ENCODE results near the gene RPS6KC1. TPM values are rescaled to one million over a fixed set of nuclear protein-coding genes. Genes with fewer than 3 reads are reported as not detected.
A peak's percentile ranks its signal among the peaks of the same experiment; 100 is the strongest.
"Not testable (repeated sequence)": the region's sequence is repeated elsewhere in the genome, so short reads cannot be mapped to it uniquely, and the experiment has no call there.

The RPS6KC1 gene, protein sequence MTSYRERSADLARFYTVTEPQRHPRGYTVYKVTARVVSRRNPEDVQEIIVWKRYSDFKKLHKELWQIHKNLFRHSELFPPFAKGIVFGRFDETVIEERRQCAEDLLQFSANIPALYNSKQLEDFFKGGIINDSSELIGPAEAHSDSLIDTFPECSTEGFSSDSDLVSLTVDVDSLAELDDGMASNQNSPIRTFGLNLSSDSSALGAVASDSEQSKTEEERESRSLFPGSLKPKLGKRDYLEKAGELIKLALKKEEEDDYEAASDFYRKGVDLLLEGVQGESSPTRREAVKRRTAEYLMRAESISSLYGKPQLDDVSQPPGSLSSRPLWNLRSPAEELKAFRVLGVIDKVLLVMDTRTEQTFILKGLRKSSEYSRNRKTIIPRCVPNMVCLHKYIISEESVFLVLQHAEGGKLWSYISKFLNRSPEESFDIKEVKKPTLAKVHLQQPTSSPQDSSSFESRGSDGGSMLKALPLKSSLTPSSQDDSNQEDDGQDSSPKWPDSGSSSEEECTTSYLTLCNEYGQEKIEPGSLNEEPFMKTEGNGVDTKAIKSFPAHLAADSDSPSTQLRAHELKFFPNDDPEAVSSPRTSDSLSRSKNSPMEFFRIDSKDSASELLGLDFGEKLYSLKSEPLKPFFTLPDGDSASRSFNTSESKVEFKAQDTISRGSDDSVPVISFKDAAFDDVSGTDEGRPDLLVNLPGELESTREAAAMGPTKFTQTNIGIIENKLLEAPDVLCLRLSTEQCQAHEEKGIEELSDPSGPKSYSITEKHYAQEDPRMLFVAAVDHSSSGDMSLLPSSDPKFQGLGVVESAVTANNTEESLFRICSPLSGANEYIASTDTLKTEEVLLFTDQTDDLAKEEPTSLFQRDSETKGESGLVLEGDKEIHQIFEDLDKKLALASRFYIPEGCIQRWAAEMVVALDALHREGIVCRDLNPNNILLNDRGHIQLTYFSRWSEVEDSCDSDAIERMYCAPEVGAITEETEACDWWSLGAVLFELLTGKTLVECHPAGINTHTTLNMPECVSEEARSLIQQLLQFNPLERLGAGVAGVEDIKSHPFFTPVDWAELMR
- total RNA-seq, result 10 to 100 TPM in 1 of 2 donors, 1 to 10 TPM in 1; 8.7 to 13.0 TPM

DNA sequence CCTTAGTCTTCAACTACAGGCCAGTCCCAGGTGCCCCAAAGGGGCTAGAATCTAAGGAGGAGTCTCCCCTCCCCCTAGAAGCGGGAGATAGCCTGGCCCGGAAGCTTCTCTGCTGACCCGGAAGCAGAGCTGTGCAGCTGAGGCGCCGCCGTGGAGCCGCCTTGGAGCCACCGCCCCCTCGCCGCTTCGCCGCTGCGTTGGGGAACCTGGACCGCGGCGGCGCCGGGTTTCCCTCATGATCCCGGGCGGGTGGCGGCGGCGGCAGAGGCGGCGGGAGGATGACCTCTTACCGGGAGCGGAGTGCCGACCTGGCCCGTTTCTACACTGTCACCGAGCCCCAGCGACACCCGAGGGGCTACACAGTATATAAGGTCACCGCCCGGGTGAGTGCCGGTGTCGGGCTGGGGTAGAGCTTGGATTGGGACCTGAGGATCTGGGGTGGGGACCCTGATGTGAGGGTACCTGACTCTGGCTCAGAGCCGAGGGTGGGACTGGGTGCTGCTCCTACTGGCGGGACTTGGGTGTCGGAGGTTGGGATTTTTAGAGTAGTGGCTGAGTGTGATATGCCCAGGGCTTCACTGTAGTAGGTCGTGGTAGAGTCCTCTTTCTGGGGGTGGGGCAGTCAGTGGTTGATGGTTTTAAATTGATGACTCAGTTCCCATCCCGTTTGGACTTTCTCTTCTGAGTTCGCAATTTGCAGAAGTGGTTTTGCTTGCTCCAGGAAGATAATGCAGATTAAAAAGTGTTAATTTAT is at the start of gene RPS6KC1:
TSS of gene RPS6KC1 (plus strand) at position 115 of the 754 bp plus-strand sequence. CDS start at position 279, 164 bp downstream.
- ATAC-seq, result peak; percentile 97 to 98
- H3K9me3 Mint-ChIP-seq, result peaks cover 11 to 20% of the 10 kb centered on the region in 2 donors
- peaks cover 13 to 22% of the 10 kb centered on the region in 2 donors for H3K36me3 Mint-ChIP-seq
- peak within 1 kb of the TSS; percentile 89 to 90 for H3K27ac Mint-ChIP-seq
- DNase-seq (ENCODE audit: low spot score in 2 of 2), result peak; percentile 80

DNA sequence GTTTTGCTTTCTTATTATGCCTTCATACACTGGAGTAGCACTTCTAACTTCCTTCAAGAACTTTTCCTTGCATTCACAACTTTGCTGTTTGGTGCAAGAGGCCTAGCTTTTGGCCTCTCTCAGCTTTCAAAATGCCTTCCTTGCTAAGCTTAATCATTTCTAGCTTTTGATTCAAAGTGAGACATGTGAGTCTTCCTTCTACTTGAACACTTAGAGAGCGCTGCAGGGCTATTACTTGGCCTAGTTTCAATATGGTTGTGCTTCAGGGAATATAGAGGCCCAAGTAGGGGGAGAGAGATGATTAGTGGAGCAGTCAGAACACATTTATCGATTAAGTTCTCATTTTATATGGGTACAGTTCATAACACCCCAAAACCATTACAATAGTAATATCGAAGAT is 47.8 kb upstream of the RPS6KC1 start:
- peaks cover 4 to 6% of the 10 kb centered on the region in 2 donors for H3K36me3 Mint-ChIP-seq
- ATAC-seq (peak; percentile 82 to 98), DNase-seq (ENCODE audit: low spot score in 2 of 2) (peak in 1 of 2 donors; percentile 31)
- no peaks in the 10 kb centered on the region for H3K9me3 Mint-ChIP-seq
- peak overlapping the region in 1 of 2 donors; percentile 46 for H3K27ac Mint-ChIP-seq

DNA sequence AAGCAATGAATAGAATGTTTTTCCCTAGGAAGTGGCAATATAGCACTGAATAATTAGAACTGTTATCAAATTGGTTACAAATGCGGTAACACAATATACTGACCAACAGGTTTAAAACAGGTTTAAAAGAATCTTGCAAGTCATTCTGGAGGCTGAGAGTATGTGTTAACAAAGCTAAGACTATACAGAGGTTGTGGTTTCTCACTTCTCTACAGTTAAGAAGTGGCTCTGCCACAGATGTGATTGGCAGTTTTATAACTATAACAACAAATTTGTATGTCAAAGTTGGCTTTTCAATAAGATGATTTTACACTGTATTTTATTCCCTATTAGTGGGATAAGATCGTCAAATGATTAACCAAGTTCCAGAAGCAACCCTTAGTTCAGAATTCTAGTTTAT is 42.5 kb upstream of the RPS6KC1 start:
- H3K27ac Mint-ChIP-seq, result peak overlapping the region in 1 of 2 donors; percentile 20
- ATAC-seq, result peak; percentile 37 to 68

DNA sequence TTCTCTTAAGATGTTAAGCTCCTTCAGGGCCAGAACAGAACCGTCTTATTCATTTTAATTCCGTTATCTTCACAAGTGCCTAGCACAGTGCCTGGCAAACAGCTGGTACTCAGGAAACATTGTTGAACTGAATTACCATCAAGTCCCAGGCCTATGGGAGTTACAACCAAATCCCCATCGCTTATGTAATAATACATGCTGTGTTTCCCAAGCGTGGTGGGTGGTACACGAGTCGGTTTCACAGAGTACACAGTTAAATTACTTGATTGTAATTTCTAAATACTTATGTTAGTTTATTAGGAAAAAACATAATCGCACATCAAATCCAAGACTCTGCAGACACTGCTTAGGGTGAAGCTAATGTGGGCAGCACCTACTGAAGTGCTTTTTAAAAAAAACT is 36.4 kb upstream of the RPS6KC1 start:
- ATAC-seq (no peak), DNase-seq (ENCODE audit: low spot score in 2 of 2) (peak in 1 of 2 donors; percentile 4)
- peaks cover 9 to 17% of the 10 kb centered on the region in 2 donors for H3K36me3 Mint-ChIP-seq
- H3K27ac Mint-ChIP-seq, result peak overlapping the region; percentile 85 to 98
- no peaks in the 10 kb centered on the region for H3K9me3 Mint-ChIP-seq

More for the DNA sequence above, 42.5 kb upstream of the RPS6KC1 start:
- Mint-ChIP-seq H3K9me3 (no peaks in the 10 kb centered on the region), H3K36me3 (peaks cover 0 to 7% of the 10 kb centered on the region in 2 donors)
- no peak for DNase-seq (ENCODE audit: low spot score in 2 of 2)

DNA sequence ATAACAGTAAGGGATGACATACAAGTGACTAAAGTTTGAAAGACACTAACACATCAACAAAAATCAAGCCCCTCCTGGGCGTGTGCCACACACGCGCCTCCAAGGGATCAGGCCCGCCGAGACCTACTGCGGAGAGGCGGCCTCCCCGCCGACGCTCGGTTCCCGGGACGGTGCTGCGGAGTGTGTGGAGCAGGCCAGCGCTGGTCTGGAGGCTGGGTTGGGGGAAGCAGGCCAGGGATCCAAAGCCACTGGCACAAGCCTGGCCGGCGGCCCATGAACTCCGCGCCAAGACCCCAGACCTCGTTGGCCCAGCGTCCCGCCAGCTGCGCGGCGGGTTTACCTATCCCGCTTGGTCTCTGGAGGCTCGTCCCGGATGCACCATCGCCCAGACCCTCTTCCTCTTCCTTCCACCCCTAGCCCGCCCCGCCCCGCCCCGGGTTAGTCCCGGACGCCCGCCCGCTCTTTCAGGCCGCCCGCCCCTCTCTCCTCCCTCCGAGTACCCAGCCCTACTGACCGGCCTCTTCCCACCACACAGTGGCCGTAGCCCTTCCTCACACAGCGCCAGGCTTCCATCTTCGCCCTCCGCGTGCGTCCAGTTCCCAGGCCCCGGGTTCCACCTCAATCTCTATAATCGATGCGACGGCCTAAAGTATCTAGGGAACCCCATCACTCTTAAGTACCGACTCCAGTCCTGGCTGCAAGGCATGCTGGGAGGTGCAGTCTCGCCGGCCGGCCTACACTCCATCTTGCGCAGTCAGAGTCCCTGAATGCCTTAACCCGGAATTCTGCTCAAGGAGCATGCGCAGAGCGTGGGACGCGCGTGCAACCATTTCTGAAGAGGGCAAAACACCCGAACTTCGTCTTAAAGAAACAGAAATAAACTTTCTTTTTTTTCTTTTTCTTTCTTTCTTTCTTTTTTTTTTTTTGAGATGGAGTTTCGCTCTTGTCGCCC is 35.7 kb upstream of the RPS6KC1 start, which contains the start of gene ANGEL2:
TSS of gene ANGEL2 (minus strand) at position 769 of the 952 bp plus-strand sequence. CDS start at position 573, 196 bp downstream.
- Mint-ChIP-seq H3K27ac (peak within 1 kb of the TSS; percentile 98 to 100), H3K36me3 (peaks cover 9 to 17% of the 10 kb centered on the region in 2 donors), H3K9me3 (no peaks in the 10 kb centered on the region)
- DNase-seq (ENCODE audit: low spot score in 2 of 2), result peak; percentile 91 to 92
- ATAC-seq, result peak; percentile 91 to 98

DNA sequence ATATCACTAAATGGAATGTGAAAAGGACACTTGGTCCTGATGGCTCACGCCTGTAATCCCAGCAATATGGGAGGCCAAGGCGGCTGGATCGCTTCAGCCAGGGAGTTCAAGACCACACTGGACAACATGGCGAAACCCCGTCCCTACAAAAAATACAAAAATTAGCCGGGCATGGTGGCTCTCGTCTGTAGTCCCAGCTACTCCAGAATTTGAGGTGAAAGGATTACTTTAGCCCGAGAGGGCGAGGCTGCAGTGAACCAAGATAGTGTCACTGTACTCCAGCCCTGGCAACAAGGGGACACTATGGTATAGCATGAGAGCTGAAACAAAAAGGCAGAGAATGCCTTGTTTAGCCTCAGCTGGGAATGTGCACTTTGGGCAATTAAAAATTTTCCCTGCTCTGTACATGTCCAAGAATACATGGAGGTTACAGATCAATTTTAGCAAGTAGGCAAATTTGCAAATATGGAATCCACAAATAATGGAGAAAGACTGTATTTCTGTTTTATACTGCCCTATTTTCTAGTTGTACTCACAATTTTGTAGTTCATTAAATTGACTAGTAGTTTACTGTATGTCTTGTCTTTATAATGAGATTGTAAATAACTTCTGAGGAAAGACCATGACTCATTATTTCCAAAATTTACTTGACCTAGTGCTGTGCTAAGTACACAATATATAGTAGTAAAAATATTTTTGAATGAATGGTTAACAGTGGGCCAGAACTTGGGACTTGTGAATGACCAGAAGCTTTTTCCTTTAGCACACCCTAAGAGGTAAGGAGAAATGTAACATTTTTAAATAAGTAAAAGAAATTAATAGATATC is 33.4 kb upstream of the RPS6KC1 start:
- no peak overlapping the region for H3K27ac Mint-ChIP-seq
- peaks cover 9 to 10% of the 10 kb centered on the region in 2 donors for H3K36me3 Mint-ChIP-seq
- DNase-seq (ENCODE audit: low spot score in 2 of 2) (no peak), ATAC-seq (no peak)
- no peaks in the 10 kb centered on the region for H3K9me3 Mint-ChIP-seq

DNA sequence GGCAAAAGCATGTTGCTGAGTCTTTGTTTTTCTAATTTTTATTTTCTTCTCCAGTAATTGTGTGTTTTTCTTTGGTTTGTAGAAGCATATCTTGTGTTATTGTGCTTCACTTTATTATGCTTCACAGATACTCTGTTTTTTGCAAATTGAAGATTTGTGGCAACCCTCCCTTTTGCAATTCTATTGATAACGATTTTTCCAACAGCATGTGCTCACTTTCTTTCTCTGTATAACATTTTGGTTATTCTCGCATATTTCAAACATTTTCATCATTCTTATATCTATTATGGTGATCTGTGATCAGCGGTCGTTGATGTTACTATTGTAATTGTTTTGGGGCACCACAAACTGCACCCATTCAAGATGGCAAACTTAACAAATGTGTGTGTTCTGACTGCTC is 31.6 kb upstream of the RPS6KC1 start:
- DNase-seq (ENCODE audit: low spot score in 2 of 2) (no peak), ATAC-seq (no peak)
- Mint-ChIP-seq H3K36me3 (peaks cover 9 to 10% of the 10 kb centered on the region in 2 donors), H3K9me3 (no peaks in the 10 kb centered on the region), H3K27ac (no peak overlapping the region)

DNA sequence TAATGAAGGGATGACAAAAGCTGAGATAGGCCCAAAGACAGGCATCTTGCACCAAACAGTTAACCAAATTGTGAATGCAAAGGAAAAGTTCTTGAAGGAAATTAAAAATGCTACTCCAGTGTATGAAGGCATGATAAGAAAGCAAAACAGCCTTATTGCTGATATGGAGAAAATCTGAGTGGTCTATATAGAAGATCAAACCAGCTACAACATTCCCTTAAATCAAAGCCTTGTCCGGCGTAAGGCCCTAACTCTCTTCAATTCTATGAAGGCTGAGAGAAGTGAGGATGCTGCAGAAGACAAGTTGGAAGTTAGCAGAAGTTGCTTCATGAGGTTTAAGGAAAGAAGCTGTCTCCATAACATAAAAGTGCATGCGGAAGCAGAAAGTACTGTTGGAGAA is 31.0 kb upstream of the RPS6KC1 start:
- no peak for ATAC-seq
- Mint-ChIP-seq H3K9me3 (no peaks in the 10 kb centered on the region), H3K27ac (no peak overlapping the region), H3K36me3 (peaks cover 7 to 8% of the 10 kb centered on the region in 2 donors)
- DNase-seq (ENCODE audit: low spot score in 2 of 2), result no peak

DNA sequence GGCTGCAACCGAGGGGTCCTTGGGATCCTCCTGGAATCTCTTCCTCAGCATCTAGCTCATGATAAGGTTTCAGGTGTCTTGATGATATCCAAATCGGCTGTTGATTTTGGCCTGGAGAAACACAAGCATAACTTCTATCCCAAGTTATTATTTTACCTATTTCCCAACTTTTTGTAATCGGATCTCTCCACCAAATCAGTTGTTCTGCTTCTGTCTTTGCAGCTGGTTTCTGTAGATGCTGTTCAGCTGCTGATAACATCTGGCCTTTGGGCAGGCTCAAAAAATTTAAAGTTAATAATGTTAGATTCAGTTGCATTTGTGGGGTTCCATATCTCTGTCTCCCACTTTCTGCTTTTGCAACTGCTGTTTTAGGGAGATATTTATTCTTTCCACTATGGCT is 24.0 kb upstream of the RPS6KC1 start:
- ATAC-seq; H3K27ac Mint-ChIP-seq; H3K36me3 Mint-ChIP-seq; H3K9me3 Mint-ChIP-seq; DNase-seq (ENCODE audit: low spot score in 2 of 2): not testable (repeated sequence)

DNA sequence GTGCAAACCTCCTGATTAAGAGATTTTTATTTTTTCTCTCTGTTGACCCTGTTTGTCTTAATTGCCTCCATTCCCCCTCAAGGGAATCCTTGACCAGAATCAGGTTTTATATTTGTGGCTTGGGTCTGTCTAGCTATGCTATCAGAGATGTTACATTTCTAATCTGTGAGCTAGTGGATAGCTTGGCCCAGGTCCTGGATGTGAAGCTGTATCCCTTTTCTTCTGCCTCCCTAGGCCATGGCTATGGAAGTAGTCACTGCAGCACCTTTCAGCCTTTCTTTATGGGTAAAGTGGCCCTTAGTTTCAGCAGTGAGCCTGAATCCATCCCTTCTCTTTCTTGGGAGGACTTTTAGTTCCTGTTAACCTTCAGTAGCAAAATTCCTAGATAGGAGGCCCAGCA is 18.4 kb upstream of the RPS6KC1 start:
- Mint-ChIP-seq H3K9me3 (no peaks in the 10 kb centered on the region), H3K36me3 (no peaks in the 10 kb centered on the region), H3K27ac (no peak overlapping the region)
- ATAC-seq (no peak), DNase-seq (ENCODE audit: low spot score in 2 of 2) (no peak)

DNA sequence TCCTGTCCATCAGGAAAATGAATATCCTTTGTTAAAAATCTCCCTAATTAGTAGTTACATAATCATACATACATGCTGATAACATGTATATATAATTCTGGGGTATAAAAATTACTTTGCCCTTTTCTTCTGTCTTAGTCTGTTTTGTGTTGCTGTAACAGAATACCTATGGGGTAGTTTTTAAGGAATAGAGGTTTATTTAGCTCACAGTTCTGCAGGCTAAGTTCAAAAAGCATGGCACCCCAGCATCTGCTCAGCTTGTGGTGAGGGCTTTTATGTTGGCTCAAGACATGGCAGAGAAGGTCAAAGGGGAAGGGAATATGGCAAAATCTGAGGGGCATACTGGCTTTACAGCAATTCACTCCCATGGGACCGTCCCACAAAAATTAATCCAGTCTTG is 16.3 kb upstream of the RPS6KC1 start:
- Mint-ChIP-seq H3K27ac (no peak overlapping the region), H3K9me3 (no peaks in the 10 kb centered on the region), H3K36me3 (no peaks in the 10 kb centered on the region)
- no peak for DNase-seq (ENCODE audit: low spot score in 2 of 2)
- ATAC-seq, result no peak

DNA sequence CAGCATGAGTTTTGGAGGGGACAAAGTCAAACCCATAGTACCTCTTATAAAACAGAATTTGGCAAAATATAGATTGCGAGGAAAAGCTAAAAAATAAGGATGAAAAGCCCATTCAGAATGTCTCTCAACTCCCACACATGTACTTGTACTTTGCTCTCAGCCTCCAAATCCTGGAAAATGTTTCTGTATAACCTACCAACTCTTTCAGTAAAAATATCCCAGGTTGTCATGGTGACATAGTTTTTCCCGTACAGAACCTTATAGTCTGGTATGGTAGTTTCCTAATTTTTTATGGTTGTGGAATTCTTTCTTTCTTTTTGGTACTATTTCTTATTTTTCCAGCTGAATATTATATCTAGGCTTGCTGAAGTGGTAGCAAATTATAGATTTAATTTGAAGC is 15.5 kb upstream of the RPS6KC1 start:
- ATAC-seq, result no peak
- no peak overlapping the region for H3K27ac Mint-ChIP-seq

DNA sequence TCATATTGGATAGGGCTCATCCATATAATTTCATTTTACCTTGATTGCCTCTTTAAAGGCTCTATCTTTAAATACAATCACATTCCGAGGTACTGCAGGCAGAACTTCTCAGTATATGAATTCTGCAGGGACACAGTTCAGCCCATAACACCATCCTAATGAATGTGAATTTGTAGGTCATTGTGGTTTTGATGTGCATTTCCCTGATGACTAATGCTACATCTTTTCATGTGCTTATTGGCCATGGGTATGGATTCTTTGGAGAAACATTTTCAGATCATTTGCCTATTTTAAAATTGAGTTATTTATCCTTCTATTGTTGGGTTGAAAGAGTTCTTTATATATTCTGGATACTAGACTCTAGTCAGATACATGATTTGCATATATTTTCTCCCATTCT is 9.6 kb upstream of the RPS6KC1 start:
- DNase-seq (ENCODE audit: low spot score in 2 of 2), result no peak
- no peak for ATAC-seq
- no peaks in the 10 kb centered on the region for H3K9me3 Mint-ChIP-seq
- no peaks in the 10 kb centered on the region for H3K36me3 Mint-ChIP-seq
- H3K27ac Mint-ChIP-seq, result no peak overlapping the region

More for the DNA sequence above, 15.5 kb upstream of the RPS6KC1 start:
- H3K36me3 Mint-ChIP-seq, result no peaks in the 10 kb centered on the region
- no peaks in the 10 kb centered on the region for H3K9me3 Mint-ChIP-seq
- DNase-seq (ENCODE audit: low spot score in 2 of 2), result no peak
